SK-N-SH (cell line): ENCODE results near the gene CD274. TPM values are rescaled to one million over a fixed set of nuclear protein-coding genes. Genes with fewer than 3 reads are reported as not detected.

Experiments used
- CTCF ChIA-PET: fragments of 300-600, 350-600 bp; formaldehyde crosslinking; extraction: SDS; loops from one replicate; lab custom pipeline; 2021; lab: Yijun Ruan, JAX
- POLR2A ChIA-PET: fragments of 350-600 bp; sonication (Branson Sonifier 250); formaldehyde crosslinking; extraction: SDS; loops from one replicate; lab custom pipeline; 2020; ENCODE audit warnings: antibody characterized with exemption, inconsistent platforms; lab: Yijun Ruan, JAX
- DNase-seq: peaks from one replicate; pipeline ENCODE4 v3.0.0; 2012
- H2AFZ ChIP-seq: fragments of 200-600 bp; sonication (generic); 2 replicates; pipeline ENCODE4 v1.8.1; 2016; ENCODE audit warnings: antibody characterized with exemption, mild to moderate bottlenecking, low read depth
- H3F3A ChIP-seq: fragments of 200-600 bp; sonication (generic); replicated peaks from 2 replicates; pipeline ENCODE3; 2016; ENCODE audit warnings: antibody characterized with exemption, mild to moderate bottlenecking; ENCODE audit not compliant: insufficient read depth
- H3K27ac ChIP-seq, 2 experiments: fragments of 200-500 bp in 1 of 2; fragments of 200-600 bp in 1 of 2; sonication (Bioruptor generic) in 1 of 2; sonication (generic), shearing (Covaris generic) in 1 of 2; 2 replicates each; pipeline versions ENCODE4 v1.5.1 to v1.6.1; 2014 to 2016; ENCODE audit warnings: low read depth in 2 of 2, inconsistent platforms in 1 of 2, low read length in 1 of 2, mild to moderate bottlenecking in 1 of 2, mixed read lengths in 1 of 2
- H3K27me3 ChIP-seq: fragments of 200-600 bp; sonication (generic), shearing (Covaris generic); 2 replicates; pipeline ENCODE4 v1.6.1; 2016; ENCODE audit warnings: mixed run types; ENCODE audit not compliant: insufficient read depth
- H3K36me3 ChIP-seq, 2 experiments: fragments of 200-500 bp in 1 of 2; fragments of 200-600 bp in 1 of 2; sonication (Bioruptor generic) in 1 of 2; sonication (generic) in 1 of 2; replicated peaks in 1 of 2; 2 replicates each; pipeline versions ENCODE3 to v1.5.1; 2014 to 2016; ENCODE audit warnings: low read length in 1 of 2, mild to moderate bottlenecking in 1 of 2; ENCODE audit not compliant: insufficient read depth in 2 of 2, control insufficient read depth in 1 of 2
- H3K4me1 ChIP-seq, 2 experiments: fragments of 200-500 bp in 1 of 2; fragments of 200-600 bp in 1 of 2; sonication (Bioruptor generic) in 1 of 2; sonication (generic), shearing (Covaris generic) in 1 of 2; 2 replicates each; pipeline versions ENCODE4 v1.5.1 to v1.6.1; 2014 to 2016; ENCODE audit warnings: low read depth in 1 of 2, low read length in 1 of 2, mixed run types in 1 of 2; ENCODE audit not compliant: insufficient read depth in 2 of 2, control insufficient read depth in 1 of 2
- H3K4me2 ChIP-seq: fragments of 200-600 bp; sonication (generic), shearing (Covaris generic); 2 replicates; pipeline ENCODE4 v1.6.1; 2017; ENCODE audit warnings: mixed run types
- H3K4me3 ChIP-seq, 2 experiments: fragments of 200-500 bp in 1 of 2; fragments of 200-600 bp in 1 of 2; sonication (Bioruptor generic) in 1 of 2; sonication (generic), shearing (Covaris generic) in 1 of 2; 2 replicates each; pipeline versions ENCODE4 v1.5.1 to v1.8.1; 2014 to 2016; ENCODE audit warnings: low read depth in 2 of 2, inconsistent platforms in 1 of 2, low read length in 1 of 2, mild to moderate bottlenecking in 1 of 2, mixed read lengths in 1 of 2, moderate library complexity in 1 of 2
- H3K79me2 ChIP-seq: fragments of 200-600 bp; sonication (generic); 2 replicates; pipeline ENCODE4 v1.8.1; 2017; ENCODE audit warnings: mild to moderate bottlenecking; ENCODE audit not compliant: insufficient read depth
- H3K9ac ChIP-seq: fragments of 200-600 bp; sonication (generic); 2 replicates; pipeline ENCODE4 v1.6.1; 2017; ENCODE audit warnings: mixed run types
- H3K9me2 ChIP-seq: fragments of 200-600 bp; sonication (generic); 2 replicates; pipeline ENCODE4 v1.6.1; 2017; ENCODE audit warnings: mixed run types
- H3K9me3 ChIP-seq: fragments of 200-600 bp; sonication (generic); 2 replicates; pipeline ENCODE4 v1.6.1; 2017; ENCODE audit warnings: mixed run types, mild to moderate bottlenecking, moderate library complexity
- H4K20me1 ChIP-seq: fragments of 200-600 bp; sonication (generic); 2 replicates; pipeline ENCODE4 v1.6.1; 2017; ENCODE audit warnings: mild to moderate bottlenecking, mixed run types; ENCODE audit not compliant: insufficient read depth
- CHD2 ChIP-seq: fragments of 150-350 bp; IDR thresholded peaks from 2 replicates; pipeline ENCODE4 v1.6.1; 2018; ENCODE audit warnings: low read length; ENCODE audit not compliant: partially characterized antibody
- ELF1 ChIP-seq: IDR thresholded peaks from 2 replicates; pipeline ENCODE4 v1.4.0; 2012
- EP300 ChIP-seq, 2 experiments: IDR thresholded peaks; 2 replicates each; pipeline versions ENCODE4 v1.4.0 to v1.6.1; 2012; ENCODE audit warnings: borderline replicate concordance in 1 of 2, low read depth in 1 of 2, low read length in 1 of 2
- EZH2phosphoT487 ChIP-seq: fragments of 200-600 bp; sonication (generic); IDR thresholded peaks from 2 replicates; pipeline ENCODE4 v1.6.1; 2017; ENCODE audit warnings: low read depth, mixed run types, mild to moderate bottlenecking, antibody characterized with exemption, moderate library complexity, borderline replicate concordance
- FOSL2 ChIP-seq: IDR thresholded peaks from 2 replicates; pipeline ENCODE4 v1.4.0; 2012; ENCODE audit warnings: low read depth, mild to moderate bottlenecking, moderate library complexity, borderline replicate concordance
- FOXM1 ChIP-seq: IDR thresholded peaks from 2 replicates; pipeline ENCODE4 v1.4.0; 2012; ENCODE audit warnings: low read depth, mild to moderate bottlenecking
- GABPA ChIP-seq: IDR thresholded peaks from 2 replicates; pipeline ENCODE4 v1.4.0; 2012; ENCODE audit warnings: low read depth, mild to moderate bottlenecking
- GATA2 ChIP-seq: sonication (generic); formaldehyde crosslinking; IDR thresholded peaks from 2 replicates; pipeline ENCODE4 v1.5.0; 2020; ENCODE audit warnings: mild to moderate bottlenecking, missing genetic modification reagents
- MEF2A ChIP-seq: IDR thresholded peaks from 2 replicates; pipeline ENCODE4 v1.4.0; 2012; ENCODE audit warnings: low read depth, borderline replicate concordance
- MXI1 ChIP-seq: IDR thresholded peaks from 2 replicates; pipeline ENCODE4 v1.6.1; 2012; ENCODE audit warnings: mild to moderate bottlenecking, low read depth, low read length, improper control_type of control experiment
- RCOR1 ChIP-seq: fragments of 150-350 bp; IDR thresholded peaks from 2 replicates; pipeline ENCODE4 v1.6.1; 2017; ENCODE audit warnings: antibody characterized with exemption, low read length
- RXRA ChIP-seq: IDR thresholded peaks from 2 replicates; pipeline ENCODE4 v1.4.0; 2012; ENCODE audit warnings: low read depth, mild to moderate bottlenecking, borderline replicate concordance
- SIN3A ChIP-seq: IDR thresholded peaks from 2 replicates; pipeline ENCODE4 v1.6.1; 2012; ENCODE audit warnings: low read depth, mild to moderate bottlenecking, low read length, moderate library complexity, borderline replicate concordance
- SMC3 ChIP-seq: IDR thresholded peaks from 2 replicates; pipeline ENCODE4 v1.6.1; 2012; ENCODE audit warnings: low read depth, low read length, improper control_type of control experiment
- TEAD4 ChIP-seq: IDR thresholded peaks from 2 replicates; pipeline ENCODE4 v1.4.0; 2012; ENCODE audit warnings: mild to moderate bottlenecking, borderline replicate concordance; ENCODE audit not compliant: insufficient read depth
- WGBS: methylation state at CpG from one replicate; pipeline ENCODE4 v1.1.6; 2017; ENCODE audit warnings: low lambda C conversion rate; 5-methylcytosine and 5-hydroxymethylcytosine counted together
- polyA plus RNA-seq, 3 experiments: library from polyadenylated mRNA; depleted of rRNA; stranded (reverse); fragments of >200 nt; gene quantifications; 2 replicates each; pipeline ENCODE4 v1.2.3, GENCODE V29; 2012
- TF ChIP-seq, protein P1 (sequence below): IDR thresholded peaks from 2 replicates; pipeline ENCODE4 v1.6.1; 2012; ENCODE audit warnings: mild to moderate bottlenecking, low read depth, low read length, moderate library complexity
- TF ChIP-seq, protein P2 (sequence below): fragments of 150-350 bp; IDR thresholded peaks from 2 replicates; pipeline ENCODE4 v1.6.1; 2017; ENCODE audit warnings: antibody characterized with exemption, low read length, low read depth, borderline replicate concordance
- TF ChIP-seq, protein P3 (sequence below): fragments of 200-600 bp; sonication (generic); IDR thresholded peaks from 2 replicates; pipeline ENCODE4 v1.6.1; 2017; ENCODE audit warnings: antibody characterized with exemption, mild to moderate bottlenecking, moderate library complexity
- TF ChIP-seq, protein P4 (sequence below): IDR thresholded peaks from 2 replicates; pipeline ENCODE4; 2012

The CD274 gene
- polyA plus RNA-seq, 1 of the 3 experiments (the other 2 are of a cell fraction) = 25.8 TPM

GRCh38 chr9:5470122-5470521 lies 19.8 kb downstream of the CD274 start:
- ChIA-PET CTCF (interaction anchor here (0.7 to 1.7 kb wide), 3 partner anchors 14 to 20 kb away, joined by 3 to 5 read pairs (median 3); partner anchors contain the start of gene CD274), POLR2A (no interaction called here)
- H3K36me3 ChIP-seq = peaks cover 21 to 40% of the 10 kb centered on the region in 2 experiments
- H3K27ac ChIP-seq = no peak overlapping the region
- H3K4me2 ChIP-seq = no peak overlapping the region
- no peaks in the 10 kb centered on the region for H3K79me2 ChIP-seq
- no peak overlapping the region for H3K9ac ChIP-seq
- TF ChIP-seq, protein P1, sequence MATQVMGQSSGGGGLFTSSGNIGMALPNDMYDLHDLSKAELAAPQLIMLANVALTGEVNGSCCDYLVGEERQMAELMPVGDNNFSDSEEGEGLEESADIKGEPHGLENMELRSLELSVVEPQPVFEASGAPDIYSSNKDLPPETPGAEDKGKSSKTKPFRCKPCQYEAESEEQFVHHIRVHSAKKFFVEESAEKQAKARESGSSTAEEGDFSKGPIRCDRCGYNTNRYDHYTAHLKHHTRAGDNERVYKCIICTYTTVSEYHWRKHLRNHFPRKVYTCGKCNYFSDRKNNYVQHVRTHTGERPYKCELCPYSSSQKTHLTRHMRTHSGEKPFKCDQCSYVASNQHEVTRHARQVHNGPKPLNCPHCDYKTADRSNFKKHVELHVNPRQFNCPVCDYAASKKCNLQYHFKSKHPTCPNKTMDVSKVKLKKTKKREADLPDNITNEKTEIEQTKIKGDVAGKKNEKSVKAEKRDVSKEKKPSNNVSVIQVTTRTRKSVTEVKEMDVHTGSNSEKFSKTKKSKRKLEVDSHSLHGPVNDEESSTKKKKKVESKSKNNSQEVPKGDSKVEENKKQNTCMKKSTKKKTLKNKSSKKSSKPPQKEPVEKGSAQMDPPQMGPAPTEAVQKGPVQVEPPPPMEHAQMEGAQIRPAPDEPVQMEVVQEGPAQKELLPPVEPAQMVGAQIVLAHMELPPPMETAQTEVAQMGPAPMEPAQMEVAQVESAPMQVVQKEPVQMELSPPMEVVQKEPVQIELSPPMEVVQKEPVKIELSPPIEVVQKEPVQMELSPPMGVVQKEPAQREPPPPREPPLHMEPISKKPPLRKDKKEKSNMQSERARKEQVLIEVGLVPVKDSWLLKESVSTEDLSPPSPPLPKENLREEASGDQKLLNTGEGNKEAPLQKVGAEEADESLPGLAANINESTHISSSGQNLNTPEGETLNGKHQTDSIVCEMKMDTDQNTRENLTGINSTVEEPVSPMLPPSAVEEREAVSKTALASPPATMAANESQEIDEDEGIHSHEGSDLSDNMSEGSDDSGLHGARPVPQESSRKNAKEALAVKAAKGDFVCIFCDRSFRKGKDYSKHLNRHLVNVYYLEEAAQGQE = no peak
- TF ChIP-seq, protein P2, sequence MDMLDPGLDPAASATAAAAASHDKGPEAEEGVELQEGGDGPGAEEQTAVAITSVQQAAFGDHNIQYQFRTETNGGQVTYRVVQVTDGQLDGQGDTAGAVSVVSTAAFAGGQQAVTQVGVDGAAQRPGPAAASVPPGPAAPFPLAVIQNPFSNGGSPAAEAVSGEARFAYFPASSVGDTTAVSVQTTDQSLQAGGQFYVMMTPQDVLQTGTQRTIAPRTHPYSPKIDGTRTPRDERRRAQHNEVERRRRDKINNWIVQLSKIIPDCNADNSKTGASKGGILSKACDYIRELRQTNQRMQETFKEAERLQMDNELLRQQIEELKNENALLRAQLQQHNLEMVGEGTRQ = no peak
- TF ChIP-seq, protein P3, sequence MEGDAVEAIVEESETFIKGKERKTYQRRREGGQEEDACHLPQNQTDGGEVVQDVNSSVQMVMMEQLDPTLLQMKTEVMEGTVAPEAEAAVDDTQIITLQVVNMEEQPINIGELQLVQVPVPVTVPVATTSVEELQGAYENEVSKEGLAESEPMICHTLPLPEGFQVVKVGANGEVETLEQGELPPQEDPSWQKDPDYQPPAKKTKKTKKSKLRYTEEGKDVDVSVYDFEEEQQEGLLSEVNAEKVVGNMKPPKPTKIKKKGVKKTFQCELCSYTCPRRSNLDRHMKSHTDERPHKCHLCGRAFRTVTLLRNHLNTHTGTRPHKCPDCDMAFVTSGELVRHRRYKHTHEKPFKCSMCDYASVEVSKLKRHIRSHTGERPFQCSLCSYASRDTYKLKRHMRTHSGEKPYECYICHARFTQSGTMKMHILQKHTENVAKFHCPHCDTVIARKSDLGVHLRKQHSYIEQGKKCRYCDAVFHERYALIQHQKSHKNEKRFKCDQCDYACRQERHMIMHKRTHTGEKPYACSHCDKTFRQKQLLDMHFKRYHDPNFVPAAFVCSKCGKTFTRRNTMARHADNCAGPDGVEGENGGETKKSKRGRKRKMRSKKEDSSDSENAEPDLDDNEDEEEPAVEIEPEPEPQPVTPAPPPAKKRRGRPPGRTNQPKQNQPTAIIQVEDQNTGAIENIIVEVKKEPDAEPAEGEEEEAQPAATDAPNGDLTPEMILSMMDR = no peak
- TF ChIP-seq RCOR1 = no peak
- no peak for TF ChIP-seq MEF2A
- no peak for TF ChIP-seq ELF1
- TF ChIP-seq GABPA = no peak
- TF ChIP-seq RXRA = no peak
- no peak for TF ChIP-seq FOSL2
- TF ChIP-seq SIN3A = no peak
- TF ChIP-seq EZH2phosphoT487 = no peak
- no peak for TF ChIP-seq EP300 (IDR thresholded peaks at IDR 0.05; ENCODE audit: borderline replicate concordance in 1 of 2, low read depth in 1 of 2, low read length in 1 of 2)
- TF ChIP-seq GATA2 (CRISPR knock-in tag) = no peak
- TF ChIP-seq MXI1 = no peak
- TF ChIP-seq, protein P4, sequence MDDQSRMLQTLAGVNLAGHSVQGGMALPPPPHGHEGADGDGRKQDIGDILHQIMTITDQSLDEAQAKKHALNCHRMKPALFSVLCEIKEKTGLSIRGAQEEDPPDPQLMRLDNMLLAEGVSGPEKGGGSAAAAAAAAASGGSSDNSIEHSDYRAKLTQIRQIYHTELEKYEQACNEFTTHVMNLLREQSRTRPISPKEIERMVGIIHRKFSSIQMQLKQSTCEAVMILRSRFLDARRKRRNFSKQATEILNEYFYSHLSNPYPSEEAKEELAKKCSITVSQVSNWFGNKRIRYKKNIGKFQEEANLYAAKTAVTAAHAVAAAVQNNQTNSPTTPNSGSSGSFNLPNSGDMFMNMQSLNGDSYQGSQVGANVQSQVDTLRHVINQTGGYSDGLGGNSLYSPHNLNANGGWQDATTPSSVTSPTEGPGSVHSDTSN = no peak
- TF ChIP-seq FOXM1 = no peak
- TF ChIP-seq CHD2 = no peak
- no peak for TF ChIP-seq TEAD4
- no peak for TF ChIP-seq SMC3
- no peaks in the 10 kb centered on the region for H3K9me3 ChIP-seq
- peaks cover 44% of the 10 kb centered on the region for H3F3A ChIP-seq
- H3K27me3 ChIP-seq = no peaks in the 10 kb centered on the region
- H3K4me3 ChIP-seq = no peak overlapping the region
- 94% methylated on average over 1 of the region's 1 CpG for WGBS
- H3K4me1 ChIP-seq = no peaks in the 10 kb centered on the region; a peak in 2 of 4 replicates
- no peaks in the 10 kb centered on the region for H3K9me2 ChIP-seq
- DNase-seq = no peak
- H2AFZ ChIP-seq = no peak overlapping the region
- H4K20me1 ChIP-seq = no peaks in the 10 kb centered on the region
